Epithelial cell of proximal tubule (primary cell): ENCODE results near the gene UTRN. TPM values are rescaled to one million over a fixed set of nuclear protein-coding genes. Genes with fewer than 3 reads are reported as not detected.

Source experiments
- DNase-seq: peaks from one replicate; pipeline ENCODE4 v3.0.0-alpha.2; 2011; ENCODE audit warnings: low read depth
- H3K4me3 ChIP-seq: 2 replicates; pipeline ENCODE4 v1.5.1; 2011; ENCODE audit warnings: low read depth, mild to moderate bottlenecking, low read length
- total RNA-seq: library from RNA; depleted of rRNA; stranded (reverse); fragments of >200 nt; gene quantifications from 2 replicates; pipeline ENCODE4 v1.2.3, GENCODE V29; 2015
- TF ChIP-seq, protein P1 (sequence below): conservative IDR thresholded peaks from 2 replicates; pipeline ENCODE4 v1.5.1; 2012; ENCODE audit warnings: low read depth, mild to moderate bottlenecking, low read length

The UTRN gene
- total RNA-seq, 1 donor from 2014 or later: 34.4 TPM

DNA sequence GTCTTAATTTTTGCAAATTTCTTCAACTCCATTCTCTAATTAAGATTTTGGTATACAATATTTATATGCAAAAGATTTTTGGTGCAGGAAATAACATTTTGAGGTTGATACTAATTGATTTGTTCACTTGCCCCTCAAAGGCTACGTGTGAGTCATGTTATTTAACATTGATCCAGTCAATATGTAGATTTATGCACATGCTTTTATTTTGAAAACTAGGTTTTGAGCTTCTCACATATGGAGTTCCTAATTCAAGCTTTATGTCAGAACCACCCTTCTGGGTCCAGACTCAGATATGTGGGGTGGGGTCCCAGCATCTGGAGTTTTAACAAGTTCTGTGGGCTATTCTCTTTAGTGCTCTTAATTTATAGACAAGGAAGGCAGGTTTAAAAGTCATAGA, 13.8 kb downstream of the UTRN start:
- TF ChIP-seq, protein P1, sequence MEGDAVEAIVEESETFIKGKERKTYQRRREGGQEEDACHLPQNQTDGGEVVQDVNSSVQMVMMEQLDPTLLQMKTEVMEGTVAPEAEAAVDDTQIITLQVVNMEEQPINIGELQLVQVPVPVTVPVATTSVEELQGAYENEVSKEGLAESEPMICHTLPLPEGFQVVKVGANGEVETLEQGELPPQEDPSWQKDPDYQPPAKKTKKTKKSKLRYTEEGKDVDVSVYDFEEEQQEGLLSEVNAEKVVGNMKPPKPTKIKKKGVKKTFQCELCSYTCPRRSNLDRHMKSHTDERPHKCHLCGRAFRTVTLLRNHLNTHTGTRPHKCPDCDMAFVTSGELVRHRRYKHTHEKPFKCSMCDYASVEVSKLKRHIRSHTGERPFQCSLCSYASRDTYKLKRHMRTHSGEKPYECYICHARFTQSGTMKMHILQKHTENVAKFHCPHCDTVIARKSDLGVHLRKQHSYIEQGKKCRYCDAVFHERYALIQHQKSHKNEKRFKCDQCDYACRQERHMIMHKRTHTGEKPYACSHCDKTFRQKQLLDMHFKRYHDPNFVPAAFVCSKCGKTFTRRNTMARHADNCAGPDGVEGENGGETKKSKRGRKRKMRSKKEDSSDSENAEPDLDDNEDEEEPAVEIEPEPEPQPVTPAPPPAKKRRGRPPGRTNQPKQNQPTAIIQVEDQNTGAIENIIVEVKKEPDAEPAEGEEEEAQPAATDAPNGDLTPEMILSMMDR: no peak
- DNase-seq: no peak
- no peak overlapping the region for H3K4me3 ChIP-seq

DNA sequence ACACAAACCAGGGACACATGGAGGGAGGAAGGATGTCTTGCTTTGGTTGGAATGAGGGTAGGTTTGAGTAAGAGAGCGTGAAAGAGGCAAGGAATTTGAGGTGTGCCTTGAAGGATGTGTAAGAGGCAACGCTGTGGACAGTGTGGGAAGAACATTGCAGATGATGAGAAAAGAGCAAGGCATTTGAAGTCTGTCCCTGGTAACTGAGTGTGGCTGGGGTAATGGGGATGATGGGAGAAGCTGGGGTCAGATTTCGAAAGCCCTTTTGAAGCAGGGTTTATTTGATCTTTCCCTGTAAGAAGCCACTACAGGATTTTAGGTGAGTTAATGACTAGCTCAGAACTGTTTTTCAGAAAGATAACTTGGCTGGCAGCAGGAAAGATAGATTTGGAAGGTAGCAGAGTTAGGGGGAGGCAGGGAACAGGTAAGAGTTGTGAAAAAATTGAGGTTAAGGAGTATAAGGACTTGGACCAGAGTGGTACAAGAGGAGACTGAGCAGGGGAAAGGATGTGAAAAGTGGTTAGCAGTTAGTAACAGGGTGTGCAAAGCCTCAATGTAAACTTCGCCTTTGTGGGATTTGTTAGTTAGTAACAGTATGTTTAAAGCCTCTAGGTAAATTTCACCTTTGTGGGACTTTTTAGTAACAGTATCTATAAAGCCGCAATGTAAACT, 17.7 kb downstream of the UTRN start:
- no peak for DNase-seq
- TF ChIP-seq, protein P1: no peak
- H3K4me3 ChIP-seq: no peak overlapping the region

DNA sequence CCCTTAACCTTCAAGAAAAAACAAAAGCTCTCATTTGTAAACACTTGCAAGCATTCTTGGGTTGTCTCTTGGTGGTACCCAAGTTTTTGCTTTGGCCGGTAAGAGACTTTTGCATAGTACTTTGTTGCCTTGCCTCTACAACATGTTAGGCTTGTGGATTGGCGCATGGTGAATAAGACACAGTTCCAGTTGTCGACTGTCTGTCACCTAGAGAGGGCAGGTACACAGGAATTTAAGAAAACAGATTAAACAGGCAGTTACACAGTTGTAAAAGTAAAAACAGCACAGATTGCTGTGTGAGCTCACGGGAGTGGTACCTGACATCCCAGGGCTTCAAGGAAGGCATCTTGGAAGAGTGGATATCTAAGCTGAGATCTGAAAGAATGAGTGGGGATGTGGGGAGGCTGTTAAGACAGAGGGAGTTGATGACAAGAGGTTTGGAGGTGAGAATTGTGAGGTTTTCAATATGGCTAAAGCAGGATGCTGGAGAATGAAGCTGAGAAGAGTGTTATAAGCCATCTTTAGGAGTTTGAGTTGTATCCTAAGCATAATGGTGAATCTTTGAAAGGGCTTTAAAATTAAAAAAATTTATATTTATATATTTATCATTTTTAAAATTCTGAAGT, 19.2 kb downstream of the UTRN start:
- DNase-seq: no peak
- TF ChIP-seq, protein P1: no peak
- H3K4me3 ChIP-seq: no peak overlapping the region

DNA sequence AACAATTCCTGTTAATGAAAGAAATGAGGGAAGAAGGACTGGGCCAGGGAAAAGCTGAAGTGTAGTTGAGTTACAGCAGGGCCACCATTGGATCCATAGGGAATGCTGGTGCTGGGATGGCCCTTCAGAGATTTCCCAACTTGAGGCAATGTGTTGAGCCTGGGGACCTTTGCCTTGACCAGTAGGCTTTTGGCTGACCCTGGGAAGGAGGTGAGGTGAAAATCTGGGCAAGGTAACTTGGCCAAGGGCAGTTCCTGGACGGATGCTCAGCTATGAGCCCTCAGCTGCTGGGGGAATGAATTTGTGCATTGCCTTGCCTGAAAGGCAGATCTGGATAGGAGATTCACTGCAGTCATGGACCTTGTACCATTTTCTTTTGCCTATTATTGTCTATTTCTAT, 20.4 kb downstream of the UTRN start:
- TF ChIP-seq, protein P1: no peak
- no peak overlapping the region for H3K4me3 ChIP-seq
- DNase-seq: no peak

DNA sequence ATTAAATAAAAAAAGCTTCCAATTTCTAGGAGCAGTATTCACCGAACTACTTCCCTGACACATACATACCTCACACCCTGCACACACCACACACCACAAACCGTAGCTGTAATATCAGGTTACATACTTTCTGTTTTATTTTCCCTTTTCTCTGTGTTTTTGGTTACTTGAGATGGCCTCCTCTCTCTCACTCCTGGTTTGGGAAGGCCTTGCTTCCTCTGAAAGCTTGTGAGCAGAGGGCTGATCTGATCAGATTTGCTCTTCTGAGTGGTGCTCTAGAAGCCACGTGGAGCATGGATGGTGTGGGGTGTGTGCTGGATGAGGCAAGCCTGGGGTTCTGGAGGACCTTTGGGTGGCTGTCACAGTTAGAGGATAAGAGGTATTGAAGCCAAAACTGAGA, 20.9 kb downstream of the UTRN start:
- no peak overlapping the region for H3K4me3 ChIP-seq
- TF ChIP-seq, protein P1: no peak
- DNase-seq: no peak

DNA sequence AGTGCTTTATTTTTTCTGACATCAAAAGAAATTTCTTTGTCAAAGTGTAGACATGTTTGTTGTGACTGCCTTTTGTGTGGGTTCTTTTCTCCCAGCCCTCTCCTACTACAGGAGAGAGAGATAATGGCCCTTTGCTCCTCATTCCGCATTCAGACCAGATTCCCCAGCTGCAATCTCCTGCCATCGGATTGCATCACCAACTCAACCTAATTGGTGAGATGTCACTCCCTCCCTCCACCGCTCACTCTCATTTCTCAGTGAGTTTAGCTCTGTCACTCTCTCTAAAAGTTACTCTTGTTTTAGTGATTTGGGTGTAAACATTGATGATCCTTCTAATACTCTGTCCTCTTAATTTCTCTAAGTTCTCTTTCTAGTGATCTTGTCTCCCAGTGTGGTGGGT, 22.7 kb downstream of the UTRN start:
- H3K4me3 ChIP-seq: no peak overlapping the region
- DNase-seq: no peak
- TF ChIP-seq, protein P1: no peak

DNA sequence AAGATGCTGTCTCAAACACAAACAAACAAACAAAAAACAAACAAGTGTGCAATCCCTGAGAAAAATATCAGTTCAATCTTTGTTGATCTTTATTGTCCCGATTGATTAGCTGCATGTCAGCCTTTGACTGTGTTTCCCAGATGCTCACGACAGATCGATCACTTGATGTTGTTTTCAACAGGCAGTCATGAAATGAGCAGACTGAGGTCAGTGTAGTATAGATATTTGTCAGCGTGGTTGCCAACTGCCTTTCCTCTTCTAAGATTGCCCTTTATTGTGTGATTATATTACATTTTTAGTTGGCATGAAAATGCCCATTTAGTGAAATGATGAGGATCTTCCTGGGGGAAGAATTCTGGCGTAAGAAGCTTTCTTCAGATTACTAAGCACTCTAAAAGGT, 25.6 kb downstream of the UTRN start:
- TF ChIP-seq, protein P1: no peak
- DNase-seq: no peak
- no peak overlapping the region for H3K4me3 ChIP-seq
